HG03108 (cell line): ENCODE results near the gene FMN1.

Experiments
- ATAC-seq: cut with Tn5 transposase; IDR thresholded peaks from one replicate; pipeline ENCODE4 v1.9.1; 2021; ENCODE audit warnings: moderate library complexity; ENCODE audit not compliant: unreplicated experiment

Gene FMN1

DNA sequence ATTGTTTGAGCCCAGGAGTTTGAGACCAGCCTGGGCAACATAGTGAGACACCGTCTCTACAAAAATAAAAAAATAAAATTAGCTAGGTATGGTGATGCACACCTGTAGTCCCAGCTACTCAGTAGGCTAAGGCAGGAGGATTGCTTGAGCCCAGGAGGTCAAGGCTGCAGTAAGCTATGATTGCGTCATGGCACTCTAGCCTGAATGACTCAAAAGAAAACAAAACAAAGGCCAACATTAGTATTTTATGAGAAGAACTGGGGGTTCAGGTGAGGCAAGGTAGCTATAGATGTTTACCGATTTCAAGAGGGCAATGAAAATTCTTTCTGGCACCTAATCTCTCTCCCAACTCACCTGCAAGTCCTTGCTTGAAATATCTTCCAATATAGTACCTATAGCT lies 399.5 kb downstream of the FMN1 start:
- no peak for ATAC-seq

DNA sequence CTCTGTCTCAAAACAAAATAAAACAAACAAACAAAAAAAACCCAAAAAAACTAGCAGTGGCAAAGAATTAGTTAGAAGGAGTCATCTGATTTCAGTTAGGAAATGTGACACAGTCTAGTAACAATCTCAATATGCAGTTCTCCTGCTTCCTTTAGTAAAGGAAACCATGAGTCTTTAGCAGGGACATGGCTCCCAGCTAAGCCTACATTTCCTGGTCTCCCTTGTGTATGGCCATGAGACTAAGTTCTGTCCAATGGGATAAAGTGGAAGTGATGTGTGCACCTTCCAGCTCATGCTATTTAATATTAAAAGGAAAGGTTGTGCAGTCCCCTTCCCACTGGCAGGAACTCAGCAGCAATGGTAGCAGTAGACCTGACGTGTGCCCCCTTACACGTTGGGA lies 402.1 kb downstream of the FMN1 start:
- no peak for ATAC-seq

DNA sequence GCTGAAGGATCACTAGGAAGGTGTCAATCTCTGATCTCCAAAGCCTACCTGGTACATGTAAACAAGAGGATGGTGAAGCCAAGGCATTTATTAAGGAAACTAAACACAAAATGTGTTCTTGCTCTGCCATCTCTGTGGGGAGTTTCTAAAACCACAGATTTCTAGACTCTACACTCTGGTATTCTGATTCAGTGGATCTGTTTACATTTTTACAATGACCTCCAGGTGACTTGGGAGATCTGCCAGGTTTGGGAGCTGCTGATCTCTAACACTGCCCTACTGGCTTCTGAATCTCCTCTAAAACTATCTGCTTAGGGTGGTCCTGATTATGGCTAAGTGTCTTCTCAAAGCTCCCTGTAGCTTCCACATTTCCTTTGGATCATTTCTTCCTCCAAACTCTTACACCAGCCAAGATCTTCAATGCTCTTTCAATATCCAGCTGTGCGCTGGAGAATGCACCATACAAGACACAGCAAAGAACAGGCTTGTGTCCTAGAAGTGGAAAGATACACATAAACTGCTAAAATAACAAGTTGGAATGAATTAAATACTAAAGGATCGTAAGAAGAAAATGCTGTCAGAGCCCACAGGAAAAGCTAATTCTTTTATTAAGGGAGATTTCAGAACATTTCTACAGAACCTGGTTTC lies 404.0 kb downstream of the FMN1 start:
- ATAC-seq, result no peak

DNA sequence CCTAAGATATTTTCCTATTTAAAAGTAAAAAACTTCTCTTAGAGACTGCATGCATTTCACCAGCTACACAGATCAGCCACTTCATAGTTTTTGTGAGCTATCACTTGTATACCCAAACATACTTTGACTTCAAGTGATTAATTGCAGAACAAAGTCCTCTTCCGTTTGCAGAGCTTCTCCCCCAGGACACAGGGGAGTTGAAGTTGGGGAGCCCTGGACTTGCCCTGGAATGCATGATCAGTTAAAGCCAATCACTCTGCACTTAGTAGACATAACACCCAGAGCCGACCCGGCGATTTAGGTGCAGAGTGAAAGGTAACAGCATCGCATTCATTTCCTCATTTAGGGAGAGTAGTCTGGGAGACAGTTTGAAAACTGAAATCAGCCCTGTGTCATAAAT lies 406.6 kb downstream of the FMN1 start:
- ATAC-seq, result no peak

DNA sequence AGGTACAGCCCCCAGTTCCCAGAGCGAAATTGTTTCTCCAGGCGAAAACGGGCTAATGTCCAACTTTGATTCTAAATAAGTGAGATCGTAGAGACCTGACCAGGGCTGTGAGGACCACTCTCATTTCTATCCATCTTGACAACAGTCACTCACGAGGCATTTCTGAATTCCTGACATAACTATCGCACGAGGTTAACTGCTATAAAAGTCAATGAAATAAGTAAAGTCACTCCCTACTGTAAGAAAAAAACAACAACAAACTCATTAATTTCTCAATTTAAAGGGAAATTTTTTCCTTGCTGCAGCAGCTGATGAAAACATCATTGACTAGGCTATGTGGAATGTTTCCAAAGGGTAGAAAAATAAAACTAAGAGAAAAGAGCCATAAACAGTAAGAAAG lies 407.6 kb downstream of the FMN1 start:
- ATAC-seq, result no peak

DNA sequence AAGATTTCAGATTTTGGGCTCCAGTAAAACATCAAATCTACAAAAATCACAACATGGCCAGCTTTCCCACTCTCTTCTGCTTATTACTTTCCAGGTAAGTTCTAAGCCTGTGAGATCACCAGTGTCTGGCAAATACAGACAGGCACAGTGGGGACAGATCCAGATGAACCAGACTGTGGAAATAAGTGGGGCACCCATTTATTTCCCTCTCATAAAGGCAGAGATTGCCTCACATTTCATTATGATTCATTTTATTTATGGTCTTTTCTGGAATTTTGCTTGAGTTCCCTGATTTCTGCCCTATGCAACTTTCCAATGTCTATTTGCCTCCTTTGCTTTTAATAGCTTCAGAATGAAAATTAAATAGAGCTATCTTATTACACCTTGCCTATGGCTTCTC lies 409.9 kb downstream of the FMN1 start:
- ATAC-seq, result no peak

DNA sequence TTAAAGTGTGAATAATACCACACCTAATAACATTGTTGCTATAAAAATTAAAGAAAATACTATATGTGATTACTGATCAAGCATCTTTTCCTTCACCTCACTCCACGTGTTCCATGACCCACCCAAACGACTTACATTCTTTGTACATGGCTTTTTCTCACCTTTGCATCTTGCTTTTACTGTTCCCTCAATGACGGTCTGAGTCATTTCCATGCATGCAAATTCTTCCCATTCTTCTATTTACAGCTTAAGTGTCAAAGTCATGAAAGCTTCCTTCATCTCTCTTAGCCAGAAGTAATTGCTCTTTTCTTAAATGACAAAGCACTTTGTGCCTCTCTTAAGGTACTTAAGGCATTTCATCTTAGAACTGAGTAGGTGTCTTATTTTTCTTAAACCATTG lies 412.7 kb downstream of the FMN1 start:
- ATAC-seq, result no peak

DNA sequence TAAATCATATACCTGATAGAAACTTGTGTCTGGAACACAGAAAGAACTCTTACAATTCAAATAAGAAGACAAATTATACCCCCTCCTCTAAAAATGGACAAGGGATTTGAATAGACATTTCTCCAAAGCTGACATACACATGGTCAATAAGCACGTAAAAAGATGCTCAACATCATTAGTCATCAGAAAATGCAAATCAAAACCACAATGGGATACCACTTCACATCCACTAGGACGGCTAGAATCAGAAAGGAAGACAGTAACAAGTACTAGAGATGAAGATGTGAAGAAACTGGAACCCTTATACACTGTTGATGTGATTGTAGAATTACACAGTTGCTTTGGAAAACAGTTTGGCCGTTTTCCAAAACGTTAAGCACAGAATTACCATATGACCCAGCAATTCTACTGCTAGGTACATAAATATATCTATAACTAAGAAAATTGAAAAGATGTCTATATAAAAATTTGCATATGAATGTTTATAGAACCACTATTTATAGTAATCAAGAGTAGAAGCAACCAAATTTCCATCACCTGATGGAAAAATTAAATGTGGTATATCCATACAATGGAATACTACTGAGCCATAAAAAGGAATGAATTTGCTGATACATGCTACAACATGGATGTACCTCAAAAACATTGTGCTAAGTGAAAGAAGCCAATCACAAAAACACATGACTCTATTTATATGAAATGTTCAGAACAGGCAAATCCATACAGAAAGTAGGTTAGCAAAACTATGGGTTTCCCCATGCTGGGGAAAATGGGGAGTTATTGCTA lies 415.9 kb downstream of the FMN1 start:
- no peak for ATAC-seq

DNA sequence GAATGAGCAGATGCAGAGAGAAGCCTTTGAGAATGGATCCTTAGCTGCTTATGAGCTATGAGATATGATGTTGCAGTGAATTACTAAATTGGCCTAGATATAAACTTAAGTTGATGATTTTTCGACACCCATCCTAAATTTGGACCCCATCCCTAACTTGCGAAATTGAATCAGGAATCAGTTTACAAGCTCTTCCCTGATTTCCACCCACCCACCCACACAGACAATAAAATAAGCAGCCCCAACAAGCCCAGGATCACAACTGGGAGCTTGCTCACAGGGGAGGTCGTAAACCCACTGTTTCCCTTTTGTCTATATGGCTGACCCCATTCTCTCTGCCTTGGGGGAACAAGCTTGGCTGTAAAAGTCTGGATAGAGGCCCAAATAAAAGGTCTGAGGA lies 419.4 kb downstream of the FMN1 start:
- ATAC-seq, result no peak

DNA sequence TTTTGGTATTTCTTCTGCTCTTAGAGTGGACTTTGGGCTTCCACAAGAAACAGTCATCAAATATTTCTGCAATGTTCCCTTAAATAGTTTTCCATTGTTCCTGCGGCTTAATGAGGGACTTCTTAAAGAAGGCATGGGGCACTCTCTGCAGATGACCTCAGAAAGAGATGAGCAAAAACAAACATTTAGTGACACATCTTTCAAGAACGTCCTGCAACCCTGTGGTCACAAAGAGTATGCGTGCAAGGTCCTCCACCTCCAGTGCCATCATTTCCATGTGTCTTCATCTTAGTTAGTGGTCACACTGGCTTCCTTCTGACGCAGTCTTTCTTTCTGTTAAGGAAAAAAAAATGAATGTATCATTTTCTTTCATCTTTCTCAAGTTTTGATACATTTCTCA lies 420.5 kb downstream of the FMN1 start:
- ATAC-seq, result no peak

DNA sequence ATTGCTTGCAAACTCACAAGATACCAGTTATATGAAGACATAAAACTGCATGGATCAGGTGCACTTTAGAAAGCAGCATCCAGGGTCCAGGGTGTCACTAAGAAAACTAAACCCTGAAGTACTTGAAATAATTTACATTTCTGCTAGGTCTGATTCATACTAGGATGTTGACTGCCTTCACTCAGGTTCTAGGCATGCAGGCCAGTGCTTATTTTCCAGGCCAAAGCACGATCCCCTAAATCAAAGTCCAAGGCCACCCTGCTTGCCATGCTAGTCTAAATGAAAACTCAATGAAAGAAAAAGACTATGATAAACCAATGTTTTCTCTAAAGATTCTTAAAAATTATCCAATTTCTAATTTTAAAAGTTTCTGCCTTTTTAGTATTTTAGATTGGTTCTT lies 427.3 kb downstream of the FMN1 start:
- ATAC-seq, result no peak

DNA sequence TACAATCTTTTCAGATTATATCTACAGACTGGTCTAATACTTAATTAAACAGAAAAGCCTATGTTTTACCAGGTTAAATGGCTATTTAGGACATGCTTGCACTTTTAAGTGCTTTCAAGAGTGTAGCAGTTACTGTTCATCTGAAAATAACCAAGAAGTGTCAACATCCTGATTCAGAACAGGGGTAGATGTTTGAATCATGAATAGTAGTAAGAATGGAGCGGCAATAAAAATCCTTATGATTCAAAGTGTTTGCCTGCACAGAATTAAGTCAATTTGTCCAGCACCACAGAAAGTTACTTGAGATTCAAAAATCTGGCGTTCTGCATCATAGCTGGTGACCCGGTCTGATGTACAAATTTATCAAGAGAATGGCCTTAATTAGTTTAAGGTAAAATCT lies 428.4 kb downstream of the FMN1 start:
- ATAC-seq, result no peak

DNA sequence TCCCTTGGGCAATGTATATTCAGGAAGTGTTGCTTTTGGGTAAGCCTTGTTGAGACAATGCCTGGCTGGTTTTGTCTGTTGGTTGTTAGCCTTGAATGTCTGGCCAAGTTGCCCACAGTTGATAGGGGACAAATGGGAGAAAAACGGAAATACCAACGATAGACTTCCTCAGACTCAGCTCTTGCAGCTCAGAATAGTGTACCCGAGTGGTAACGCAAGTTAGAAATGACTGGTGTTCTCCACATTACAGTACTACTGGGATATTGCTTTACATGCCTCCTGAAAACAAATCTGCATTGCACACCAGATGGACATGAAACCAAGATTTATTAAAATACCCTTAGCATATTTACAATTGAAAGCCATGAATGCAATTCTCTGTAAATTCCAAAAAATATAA lies 429.3 kb downstream of the FMN1 start:
- no peak for ATAC-seq

DNA sequence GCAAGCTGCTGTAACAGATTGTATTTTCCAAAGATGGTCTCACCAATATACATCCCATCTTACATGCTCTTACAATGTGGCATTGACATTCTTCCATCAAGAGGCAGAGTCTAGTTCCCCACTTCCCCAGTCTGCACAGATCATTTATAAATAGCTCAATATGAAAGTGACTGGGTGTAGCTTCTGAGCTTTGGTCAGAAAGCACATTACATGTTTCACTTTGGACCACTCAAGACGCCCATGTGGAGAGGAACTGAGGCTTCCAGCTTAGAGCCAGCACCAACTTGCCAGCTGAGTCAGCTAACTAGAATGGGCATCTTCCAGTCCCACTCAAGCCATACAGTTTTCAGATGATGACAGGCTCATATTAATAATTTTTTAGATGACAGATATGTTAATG lies 431.2 kb downstream of the FMN1 start:
- no peak for ATAC-seq

DNA sequence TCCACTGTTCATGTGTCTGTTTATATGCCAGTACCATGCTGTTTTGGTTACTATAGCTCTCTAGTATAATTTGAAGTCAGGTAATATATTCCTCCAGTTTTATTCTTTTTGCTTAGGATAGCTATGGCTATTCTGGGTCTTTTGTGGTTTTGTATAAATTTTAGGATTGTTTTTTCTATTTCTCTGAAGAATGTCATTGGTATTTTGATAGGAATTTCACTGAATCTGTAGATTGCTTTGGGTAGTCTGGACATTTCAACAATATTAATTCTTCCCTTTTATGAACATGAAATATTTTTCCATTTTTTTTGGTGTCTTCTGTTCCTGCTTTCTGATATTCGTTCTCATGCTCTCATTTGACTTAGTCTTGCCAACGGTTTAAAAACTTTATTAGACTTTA lies 437.1 kb downstream of the FMN1 start:
- no peak for ATAC-seq

DNA sequence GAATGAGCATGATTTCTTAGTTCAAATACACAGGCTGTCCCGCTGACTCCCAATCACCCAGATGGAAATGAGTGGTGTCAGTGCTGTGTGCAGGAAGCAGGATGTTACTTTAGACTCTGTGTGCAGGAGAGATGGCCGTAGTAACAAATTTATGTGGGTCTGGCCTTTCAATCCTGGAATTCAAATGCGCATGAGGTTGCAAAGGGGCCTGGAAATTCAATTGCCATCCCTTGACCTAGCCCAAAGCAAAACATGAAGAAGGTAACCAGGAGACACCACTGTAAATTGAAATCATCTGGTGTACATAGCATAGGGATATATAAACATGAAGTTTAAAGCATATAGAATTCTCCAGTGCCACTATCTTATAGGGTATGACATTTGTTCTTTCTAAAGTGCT lies 443.5 kb downstream of the FMN1 start:
- ATAC-seq, result no peak

DNA sequence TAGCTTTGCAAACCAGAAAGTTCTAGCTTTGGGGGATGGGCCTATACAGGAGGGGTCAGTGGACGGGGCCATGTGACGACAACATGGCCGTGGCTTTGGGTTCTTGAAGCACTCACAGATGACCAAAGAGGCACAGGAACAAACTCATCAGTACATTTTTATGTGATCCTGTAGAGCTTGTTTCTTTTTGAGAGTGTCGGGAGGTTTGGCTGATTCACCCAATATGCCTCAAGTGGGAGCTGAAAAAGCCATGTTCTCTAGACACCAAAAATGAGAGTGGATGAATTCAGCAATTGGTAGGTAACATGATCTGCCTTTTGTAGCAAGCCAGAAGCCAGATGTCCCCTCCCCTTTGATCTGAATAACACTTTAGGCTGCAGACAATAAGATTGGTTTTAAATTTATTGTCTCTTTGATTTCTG lies 446.6 kb downstream of the FMN1 start:
- ATAC-seq, result no peak

DNA sequence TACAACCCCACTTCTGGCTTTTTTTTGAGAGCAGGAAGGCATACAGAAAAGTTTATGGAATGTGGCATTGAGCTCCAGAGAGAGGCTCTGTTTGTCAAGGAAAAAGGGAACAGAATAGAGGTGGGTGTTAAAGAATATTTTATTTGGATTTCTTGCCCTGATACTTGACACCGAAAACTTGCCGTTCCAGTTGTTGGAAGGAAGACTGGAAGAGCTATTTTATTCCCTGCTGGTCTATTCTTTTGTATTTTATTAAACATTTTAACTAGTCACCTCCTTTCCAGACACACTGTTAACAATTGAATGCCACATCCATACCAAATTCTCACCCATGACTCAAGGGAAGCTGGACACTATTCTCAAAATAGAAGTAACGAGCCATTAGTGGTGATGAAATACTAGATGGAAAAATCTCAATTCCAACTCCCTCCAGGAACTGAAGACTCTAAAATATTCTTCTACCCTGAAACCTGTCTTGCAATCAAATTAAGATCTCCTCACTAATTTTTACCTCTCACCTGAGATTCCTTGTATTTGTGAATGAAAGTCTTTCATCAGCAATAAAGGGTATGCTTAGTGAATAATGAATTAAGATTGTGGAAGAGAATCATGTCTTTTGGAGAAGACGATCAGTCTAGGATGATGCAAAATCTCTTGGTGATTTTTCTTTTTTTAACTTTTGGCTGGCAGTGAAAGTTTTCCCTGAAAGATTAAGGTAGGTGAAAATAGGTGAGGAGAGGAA lies 448.2 kb downstream of the FMN1 start:
- ATAC-seq, result no peak

DNA sequence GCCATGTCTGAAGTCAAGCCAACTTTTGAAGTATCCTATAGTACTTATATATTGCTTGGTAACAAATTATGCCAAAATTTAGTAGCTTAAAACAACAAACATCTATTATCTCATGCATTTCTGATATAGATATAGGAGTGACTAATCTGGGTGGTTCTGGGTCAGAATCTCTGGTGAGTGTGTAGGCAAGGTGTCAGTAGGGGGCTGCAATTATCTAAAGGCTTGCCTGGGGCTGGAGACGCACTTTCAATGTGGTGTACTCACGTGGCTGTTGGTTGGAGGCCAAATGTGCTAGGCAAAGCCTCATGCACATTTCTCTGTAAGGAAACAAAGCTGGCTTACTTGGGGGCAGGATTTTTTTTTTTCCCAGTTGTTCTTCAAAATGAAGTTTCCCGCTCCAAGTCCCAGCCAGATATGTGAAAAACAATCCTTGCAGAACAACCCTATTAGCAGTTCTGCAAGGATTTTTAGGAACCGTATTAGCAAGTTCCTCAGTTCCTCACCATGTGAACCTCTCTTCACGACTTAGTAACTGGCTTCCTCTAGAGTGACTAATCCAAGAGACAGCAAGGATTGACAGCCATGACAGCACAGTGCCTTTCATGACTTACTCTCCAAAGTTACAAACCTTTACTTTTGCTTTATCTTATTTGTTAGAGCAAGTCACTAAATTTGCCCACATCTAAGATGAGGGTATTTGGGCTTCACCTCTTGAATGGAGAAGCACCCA lies 450.9 kb downstream of the FMN1 start:
- ATAC-seq, result no peak

DNA sequence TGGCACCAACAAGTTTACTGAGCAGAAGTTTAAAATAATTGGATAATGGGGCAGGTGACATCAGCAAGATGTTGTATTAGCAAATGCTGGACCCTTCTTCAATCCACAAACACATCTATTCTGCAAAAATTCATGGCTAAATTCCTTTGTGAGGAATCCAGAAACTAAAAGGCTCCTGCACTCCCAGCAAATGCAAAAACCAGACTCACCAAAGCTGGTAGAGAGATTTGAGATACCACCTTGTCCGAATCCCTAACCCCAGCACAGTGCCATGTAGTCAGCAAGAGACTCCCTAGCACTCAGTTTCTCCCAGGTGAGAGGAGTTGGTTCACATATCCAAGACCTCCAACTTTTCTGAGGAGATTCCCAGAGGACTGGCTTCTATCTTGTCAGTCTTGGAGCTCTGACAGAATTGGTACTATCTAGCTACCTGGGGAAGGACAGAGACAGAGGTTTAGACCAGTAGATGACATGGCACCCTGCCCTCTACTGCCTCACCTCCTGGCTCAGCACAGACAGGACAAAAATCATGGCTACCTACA lies 454.9 kb downstream of the FMN1 start:
- ATAC-seq, result no peak

DNA sequence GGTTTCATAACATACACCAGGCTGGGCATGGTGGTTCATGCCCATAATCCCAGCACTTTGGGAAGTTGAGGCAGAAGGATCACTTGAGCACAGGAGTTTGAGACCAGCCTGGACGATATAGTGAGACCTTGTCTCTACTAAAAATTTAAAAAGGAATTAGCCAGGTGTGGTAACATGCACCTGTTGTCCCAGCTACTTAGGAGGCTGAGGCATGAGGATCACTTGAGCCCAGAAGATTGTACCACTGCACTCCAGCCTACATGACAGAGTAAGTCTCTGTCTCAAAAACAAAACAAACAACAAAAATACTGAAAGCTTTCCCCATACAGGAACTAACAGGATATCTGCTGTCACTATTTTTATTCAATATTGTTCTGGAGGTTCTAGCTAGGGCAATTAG lies 455.8 kb downstream of the FMN1 start:
- no peak for ATAC-seq
